ENCODE data around the gene TNFSF12.

Gene TNFSF12

GRCh38 chr17:7570351-7570750 is 21.5 kb downstream of the TNFSF12 start:
- no peak for DNase-seq (ENCODE audit: low read depth)

GRCh38 chr17:7572338-7572587 is 23.4 kb downstream of the TNFSF12 start:
- no peak for DNase-seq (ENCODE audit: low read depth)

GRCh38 chr17:7572588-7573323 is 23.9 kb downstream of the TNFSF12 start:
- DNase-seq (ENCODE audit: low read depth), result peak; percentile 99

- peak; percentile 94 for DNase-seq (ENCODE audit: low read depth)
These were observed 24.6 kb downstream of the TNFSF12 start for GRCh38 chr17:7573324-7574080.

- DNase-seq (ENCODE audit: low read depth), result no peak
These were observed 25.5 kb downstream of the TNFSF12 start for GRCh38 chr17:7574176-7574953.

- no peak for DNase-seq (ENCODE audit: low read depth)
These were observed 26.6 kb downstream of the TNFSF12 start for GRCh38 chr17:7575481-7575883.

- DNase-seq (ENCODE audit: low read depth), result no peak
These were observed 27.1 kb downstream of the TNFSF12 start for GRCh38 chr17:7575959-7576358.

- DNase-seq (ENCODE audit: low read depth), result no peak
These were observed 27.6 kb downstream of the TNFSF12 start for GRCh38 chr17:7576432-7576937.

GRCh38 chr17:7577327-7578199 is 28.7 kb downstream of the TNFSF12 start:
- no peak for DNase-seq (ENCODE audit: low read depth)

- peak; percentile 91 for DNase-seq (ENCODE audit: low read depth)
These were observed 30.4 kb downstream of the TNFSF12 start, which contains the start of gene CD68 for GRCh38 chr17:7579001-7579833. TSS of gene CD68 (plus strand) at chr17:7579638. CDS start at chr17:7579678, 40 bp downstream.

- no peak for DNase-seq (ENCODE audit: low read depth)
These were observed 31.2 kb downstream of the TNFSF12 start for GRCh38 chr17:7579834-7580603.

GRCh38 chr17:7580604-7581575 is 32.0 kb downstream of the TNFSF12 start:
- no peak for DNase-seq (ENCODE audit: low read depth)

- no peak for DNase-seq (ENCODE audit: low read depth)
These were observed 33.8 kb downstream of the TNFSF12 start for GRCh38 chr17:7582396-7583252.

GRCh38 chr17:7583253-7584109 is 34.6 kb downstream of the TNFSF12 start, which contains the start of gene MPDU1:
TSS of gene MPDU1 (plus strand) at chr17:7583852. CDS start at chr17:7583863, 11 bp downstream.
- peak; percentile 97 for DNase-seq (ENCODE audit: low read depth)

GRCh38 chr17:7586673-7587419 is 38.0 kb downstream of the TNFSF12 start:
- no peak for DNase-seq (ENCODE audit: low read depth)

Measured in fibroblast of gingiva (primary cell).